Left renal pelvis (tissue), 4 donors: ENCODE results near the gene DYNC2I2. TPM values are rescaled to one million over a fixed set of nuclear protein-coding genes. Genes with fewer than 3 reads are reported as not detected.
"Not testable (repeated sequence)": the region's sequence is repeated elsewhere in the genome, so short reads cannot be mapped to it uniquely, and the experiment has no call there.

Source experiments
- DNase-seq, 4 donors: peaks; one replicate each; pipeline ENCODE4 v3.0.0-alpha.2; 2013; ENCODE audit warnings: low read depth in 4 of 4, low spot score in 3 of 4
- polyA plus RNA-seq, 4 donors: library from polyadenylated mRNA; unstranded; fragments of 120-200 nt; gene quantifications; one replicate each; pipeline ENCODE4 v1.2.1, GENCODE V29; 2013; ENCODE audit not compliant: insufficient read length in 4 of 4

DYNC2I2 gene
- polyA plus RNA-seq, 4 donors = 36.2 to 84.6 (median 56.2) TPM

DNA sequence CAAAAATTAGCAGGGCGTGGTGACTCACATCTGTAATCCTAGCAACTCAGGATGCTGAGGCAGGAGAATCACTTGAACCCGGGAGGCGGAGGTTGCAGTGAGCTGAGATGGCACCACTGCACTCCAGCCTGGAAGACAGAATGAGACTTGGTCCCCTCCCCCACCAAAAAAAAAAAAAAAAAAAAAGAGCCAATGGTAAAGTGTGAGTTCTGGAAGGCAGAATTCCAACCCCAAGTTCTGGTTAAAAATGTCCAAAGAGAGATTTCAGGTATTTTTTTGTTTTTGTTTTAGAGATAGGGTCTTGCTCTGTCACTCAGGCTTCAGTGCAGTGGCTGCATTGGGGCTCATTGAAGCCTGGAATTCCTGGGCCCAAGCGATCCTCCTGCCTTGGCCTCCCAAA is 30.8 kb upstream of the DYNC2I2 start:
- DNase-seq = no peak

DNA sequence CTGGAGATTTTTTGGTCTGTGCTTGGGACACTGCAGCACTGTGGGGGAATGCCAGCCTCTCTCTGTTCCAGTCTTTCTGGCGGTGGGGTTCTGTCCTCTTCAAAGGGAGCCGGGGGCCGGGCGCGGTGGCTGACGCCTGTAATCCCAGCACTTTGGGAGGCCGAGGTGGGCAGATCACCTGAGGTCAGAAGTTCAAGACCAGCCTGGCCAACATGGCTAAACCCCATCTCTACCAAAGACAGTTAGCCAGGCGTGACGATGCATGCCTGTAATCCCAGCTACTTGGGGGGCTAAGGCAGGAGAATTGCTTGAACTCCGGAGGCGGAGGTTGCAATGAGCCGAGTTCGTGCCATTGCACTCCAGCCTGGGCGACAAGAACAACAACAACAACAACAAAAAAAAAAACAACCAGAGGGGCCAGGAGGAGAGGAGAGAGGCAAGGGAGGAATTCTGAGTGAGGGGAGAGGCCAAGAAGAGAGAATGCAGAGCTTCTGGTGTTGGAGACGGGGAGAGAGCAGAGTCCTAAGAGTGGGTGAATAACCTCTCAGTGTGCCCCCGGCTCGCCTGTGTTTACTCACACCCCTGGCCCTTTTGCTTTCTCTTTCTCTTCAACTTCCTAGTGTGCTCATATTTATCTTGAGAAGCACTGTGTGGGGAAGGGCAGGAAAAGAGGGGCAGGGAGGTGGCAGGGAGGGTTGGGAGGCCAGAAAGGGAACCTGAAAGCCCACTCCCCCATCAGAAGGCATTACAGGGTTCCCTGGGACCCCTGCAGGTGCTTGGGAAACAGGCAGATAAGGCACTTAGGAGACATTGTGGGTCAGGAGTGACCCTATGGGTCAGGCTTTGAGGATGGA is 29.2 kb upstream of the DYNC2I2 start:
- no peak for DNase-seq

DNA sequence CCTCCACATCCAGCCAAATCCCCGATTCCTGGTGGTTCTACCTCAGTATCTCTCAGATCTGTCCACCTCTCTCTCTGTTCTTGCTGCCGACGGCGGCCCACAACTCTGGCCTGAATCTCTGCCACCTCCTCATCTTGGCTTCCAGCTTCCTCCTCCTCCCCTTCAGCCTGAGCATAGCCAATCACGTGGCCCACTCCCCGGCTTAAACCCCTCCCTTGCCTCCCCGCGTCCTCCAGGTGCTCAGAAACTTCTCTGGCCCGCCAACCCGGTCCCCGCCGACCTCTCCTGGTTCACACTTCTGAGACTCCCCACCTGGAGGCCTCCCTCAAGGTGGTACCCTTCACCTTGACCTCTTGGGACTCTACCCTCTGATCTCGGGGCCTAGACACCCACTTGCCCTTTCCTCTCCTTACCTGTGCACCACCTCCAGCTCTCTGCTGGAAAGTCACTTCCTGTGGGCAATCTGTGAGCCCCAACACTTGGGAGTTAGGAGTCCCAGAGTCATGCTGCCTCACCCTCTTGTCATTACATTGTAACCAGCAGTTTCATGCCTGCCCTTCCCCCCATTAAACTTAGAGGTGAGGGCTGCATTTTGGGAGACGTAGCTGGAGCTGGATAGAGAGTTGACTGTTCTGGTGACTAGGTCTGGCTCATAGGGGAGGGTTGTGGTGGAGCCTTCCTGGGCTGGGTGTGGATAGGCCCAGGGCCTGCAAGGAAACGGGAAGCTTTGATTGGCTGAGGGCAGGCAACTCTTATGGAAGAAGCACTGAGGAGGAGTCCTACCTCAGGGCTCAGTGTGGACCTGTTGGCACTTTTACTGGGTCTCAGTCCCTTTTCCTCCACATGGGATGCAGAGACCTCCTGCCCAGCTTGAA is 27.9 kb upstream of the DYNC2I2 start:
- DNase-seq = no peak

DNA sequence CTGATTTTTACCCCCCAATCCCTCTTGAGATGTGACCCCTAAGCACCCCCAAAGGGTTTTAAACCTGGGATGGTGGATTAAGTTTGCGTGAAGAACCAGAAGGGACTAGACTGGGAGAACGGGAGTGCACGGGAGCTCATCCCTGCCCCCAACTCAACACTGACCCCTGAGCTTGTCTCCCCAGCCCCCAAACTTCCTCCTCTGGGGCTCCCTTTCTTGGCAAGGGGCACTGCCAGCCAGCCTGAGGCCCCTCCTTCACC is 27.3 kb upstream of the DYNC2I2 start:
- DNase-seq = no peak

DNA sequence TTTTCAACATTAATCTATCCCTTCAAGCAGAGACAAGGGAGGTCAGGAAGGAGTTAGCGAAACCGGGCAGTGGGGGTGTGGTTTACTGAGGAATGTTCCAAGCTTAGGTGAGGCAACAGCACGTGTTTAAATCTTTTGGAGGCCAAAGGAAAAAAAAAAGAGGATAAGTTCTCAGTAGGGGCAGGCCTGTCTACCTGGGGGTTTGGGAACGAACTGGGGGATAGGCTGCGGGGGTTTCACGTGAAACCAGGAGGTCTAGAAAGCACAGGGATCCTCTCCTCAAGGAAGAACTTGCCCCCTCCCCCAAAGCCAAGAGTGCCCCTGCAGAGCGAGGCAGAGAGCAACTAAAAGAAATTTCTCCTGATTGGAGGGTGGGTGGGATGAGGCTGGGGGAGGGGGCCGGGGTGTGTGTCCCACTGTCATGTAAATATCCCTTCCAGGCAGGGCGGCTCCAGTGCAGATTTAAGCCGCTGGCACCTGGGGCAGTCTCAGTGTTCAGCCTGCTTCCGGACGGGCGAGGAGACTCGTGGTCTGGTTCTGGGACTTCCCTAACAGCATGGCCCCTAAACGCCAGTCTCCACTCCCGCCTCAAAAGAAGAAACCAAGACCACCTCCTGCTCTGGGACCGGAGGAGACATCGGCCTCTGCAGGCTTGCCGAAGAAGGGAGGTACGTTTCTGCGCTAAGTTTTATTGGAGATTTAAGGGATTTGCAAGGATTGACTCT is 26.9 kb upstream of the DYNC2I2 start:
- no peak for DNase-seq

DNA sequence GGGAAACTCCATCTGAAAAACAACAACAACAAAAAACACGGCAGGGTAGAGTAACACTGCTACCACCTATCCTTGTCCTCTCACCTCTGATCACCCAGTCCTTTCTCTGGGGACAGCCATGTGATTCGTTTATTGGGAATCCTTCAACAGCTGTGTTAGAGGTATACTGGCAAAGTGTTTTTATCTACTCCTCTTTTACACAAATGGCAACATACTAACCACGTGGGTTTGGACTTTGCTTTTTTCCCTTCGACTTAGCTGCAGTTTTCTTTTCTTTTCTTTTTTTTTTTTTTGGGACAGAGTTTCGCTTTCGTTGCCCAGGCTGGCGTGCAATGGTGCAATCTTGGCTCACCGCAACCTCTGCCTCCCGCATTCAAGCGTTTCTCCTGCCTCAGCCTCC is 21.1 kb upstream of the DYNC2I2 start:
- DNase-seq = no peak

DNA sequence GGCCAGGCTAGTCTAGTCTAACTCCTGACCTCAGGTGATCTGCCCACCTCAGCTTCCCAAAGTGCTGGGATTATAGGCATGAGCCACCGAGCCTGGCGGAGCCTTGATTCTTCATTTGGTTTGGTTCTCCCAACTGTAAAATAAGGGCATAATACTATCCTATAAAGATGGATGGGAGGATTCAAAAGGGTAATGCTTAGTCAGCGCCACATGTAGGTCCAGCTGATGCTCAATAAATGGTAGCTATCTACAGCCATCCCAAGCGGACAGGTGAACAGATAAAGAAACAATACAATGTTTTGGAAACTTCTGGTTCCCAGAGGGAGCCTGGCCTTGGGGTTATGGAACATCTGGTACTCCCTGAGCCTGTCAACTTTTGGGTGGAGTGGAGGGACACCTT is 18.7 kb upstream of the DYNC2I2 start:
- DNase-seq = no peak

DNA sequence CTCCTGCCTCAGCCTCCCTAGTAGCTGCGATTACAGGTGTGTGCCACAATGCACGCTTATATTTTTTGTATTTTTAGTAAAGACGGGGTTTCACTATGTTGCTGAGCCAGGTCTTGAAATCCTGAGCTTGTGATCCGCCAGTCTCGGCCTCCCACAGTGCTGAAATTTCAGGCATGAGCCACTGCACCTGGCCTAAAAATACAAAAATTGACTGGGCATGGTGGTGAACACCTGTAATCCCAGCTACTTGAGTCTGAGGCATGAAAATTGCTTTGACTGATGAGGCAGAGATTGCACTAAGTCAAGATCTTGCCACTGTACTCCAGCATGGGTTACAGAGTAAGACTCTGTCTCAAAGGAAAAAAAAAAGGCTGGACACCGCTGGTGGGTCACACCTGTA is 13.1 kb upstream of the DYNC2I2 start:
- no peak for DNase-seq

DNA sequence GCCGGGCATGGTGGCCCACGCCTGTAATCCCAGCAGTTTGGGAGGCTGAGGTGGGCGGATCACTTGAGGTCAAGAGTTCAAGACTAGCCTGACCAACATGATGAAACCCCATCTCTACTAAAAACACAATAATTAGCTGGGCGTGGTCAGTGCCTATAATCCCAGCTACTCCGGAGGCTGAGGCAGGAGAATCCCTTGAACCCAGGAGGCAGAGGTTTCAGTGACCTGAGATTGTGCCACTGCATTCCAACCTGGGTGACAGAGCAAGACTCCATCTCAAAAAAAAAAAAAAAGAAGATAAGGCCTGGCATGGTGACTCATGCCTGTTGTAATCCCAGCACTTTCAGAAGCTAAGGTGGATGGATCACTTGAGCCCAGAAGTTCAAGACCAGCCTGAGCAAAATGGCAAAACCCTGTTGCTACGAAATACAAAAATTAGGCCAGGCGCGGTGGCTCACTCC is 9.9 kb upstream of the DYNC2I2 start:
- not testable (repeated sequence) for DNase-seq

DNA sequence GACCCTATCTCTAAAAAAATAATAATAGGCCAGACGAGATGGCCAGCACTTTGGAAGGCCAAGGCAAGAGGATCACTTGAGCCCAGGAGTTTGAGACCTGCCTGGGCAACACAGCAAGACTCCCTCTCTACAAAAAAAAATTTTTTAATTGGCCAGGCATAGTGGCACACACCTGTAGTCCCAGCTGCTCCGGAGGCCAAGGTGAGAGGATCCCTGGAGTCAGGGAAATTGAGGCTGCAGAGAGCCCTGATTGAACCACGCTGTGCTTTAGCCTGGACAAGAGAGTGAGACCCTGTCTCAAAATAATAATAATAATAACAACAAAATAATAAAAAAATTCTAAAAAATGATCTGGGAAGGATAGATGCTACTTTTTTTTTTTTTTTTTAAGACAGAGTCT is 1.1 kb upstream of the DYNC2I2 start:
- no peak for DNase-seq

DNA sequence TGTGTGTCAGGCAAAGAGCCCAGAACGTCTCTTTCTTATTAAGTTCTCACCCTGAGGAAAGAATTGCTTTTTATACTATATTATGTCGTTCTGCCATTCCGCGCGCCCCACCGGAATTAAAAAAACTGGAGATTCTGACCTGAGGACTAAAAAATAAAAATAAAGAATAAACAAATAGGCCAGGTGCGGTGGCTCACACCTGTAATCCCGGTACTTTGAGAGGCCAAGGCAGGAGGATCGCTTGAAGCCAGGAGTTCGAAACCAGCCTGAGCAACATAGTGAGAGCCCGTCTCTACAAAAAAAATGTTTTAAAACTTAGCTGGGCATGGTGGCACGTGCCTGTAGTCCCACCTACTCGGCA is 677 bp upstream of the DYNC2I2 start:
- no peak for DNase-seq

DNA sequence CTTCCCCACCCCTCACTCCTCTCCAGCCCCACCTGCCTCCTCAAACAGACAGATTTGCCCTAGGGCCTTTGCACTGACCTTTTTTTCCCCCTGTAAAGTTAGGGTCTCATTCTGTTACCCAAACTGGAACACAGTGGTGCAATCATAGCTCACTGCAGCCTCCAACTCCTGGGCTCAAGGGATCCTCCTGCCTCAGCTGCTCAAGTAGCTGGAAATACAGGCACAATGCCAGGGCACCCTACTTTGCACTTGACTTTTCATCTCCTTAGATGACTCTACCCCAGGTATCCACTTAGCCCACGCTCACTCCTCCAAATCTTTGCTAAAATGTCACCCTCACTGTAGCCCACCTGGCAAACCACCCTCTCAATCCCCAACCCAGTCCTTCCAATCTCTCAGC is 2.2 kb downstream of the DYNC2I2 start:
- no peak for DNase-seq

DNA sequence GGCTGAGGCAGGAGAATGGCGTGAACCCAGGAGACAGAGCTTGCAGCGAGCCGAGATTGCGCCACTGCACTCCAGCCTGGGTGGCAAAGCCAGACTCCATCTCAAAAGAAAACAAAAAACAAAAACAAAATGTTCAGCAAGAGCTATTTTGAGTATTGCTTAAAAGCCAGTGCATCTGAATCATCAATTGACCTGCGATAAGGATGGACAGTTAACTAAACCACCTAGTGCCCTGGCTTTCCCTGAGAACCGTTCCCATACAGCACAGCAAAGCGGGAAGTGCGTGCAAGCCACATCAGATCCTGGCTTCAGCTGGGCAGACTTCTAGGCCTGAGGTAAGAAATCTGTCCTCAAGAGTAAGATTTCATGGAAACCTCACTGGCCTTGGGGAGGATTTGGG is 2.7 kb downstream of the DYNC2I2 start:
- DNase-seq = no peak

DNA sequence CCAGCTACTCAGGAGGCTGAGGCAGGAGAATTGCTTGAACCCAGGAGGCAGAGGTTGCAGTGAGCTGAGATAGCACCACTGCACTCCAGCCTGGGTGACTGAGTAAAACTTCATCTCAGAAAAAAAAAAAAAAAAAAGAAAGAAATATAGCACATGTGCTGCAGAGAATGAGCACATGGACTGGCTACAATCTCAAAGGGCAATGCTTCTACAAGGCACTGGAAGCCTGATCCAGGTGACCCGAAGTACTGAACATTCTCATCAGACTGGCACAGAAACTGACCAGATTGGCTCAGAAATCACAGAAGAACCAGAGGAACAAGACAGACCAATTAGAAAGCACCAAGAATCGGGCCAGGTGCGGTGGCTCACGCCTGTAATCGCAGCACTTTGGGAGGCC is 4.8 kb downstream of the DYNC2I2 start:
- DNase-seq = no peak

DNA sequence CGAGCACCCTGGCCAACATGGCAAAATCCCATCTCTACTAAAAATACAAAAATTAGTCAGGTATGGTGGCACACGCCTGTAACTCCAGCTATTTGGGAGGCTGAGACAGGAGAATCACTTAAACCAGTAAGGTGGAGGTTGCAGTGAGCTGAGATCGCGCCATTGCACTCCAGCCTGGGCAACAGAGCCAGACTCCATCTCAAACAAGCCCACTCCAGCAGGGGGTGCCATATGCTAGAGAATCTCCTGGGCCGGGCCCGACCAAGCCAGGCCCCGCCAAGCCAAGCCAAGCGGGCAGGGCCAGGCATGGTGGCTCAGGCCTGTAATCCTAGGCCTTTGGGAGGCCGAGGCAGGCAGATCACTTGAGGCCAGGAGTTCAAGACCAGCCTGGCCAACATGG is 8.4 kb downstream of the DYNC2I2 start:
- not testable (repeated sequence) for DNase-seq

DNA sequence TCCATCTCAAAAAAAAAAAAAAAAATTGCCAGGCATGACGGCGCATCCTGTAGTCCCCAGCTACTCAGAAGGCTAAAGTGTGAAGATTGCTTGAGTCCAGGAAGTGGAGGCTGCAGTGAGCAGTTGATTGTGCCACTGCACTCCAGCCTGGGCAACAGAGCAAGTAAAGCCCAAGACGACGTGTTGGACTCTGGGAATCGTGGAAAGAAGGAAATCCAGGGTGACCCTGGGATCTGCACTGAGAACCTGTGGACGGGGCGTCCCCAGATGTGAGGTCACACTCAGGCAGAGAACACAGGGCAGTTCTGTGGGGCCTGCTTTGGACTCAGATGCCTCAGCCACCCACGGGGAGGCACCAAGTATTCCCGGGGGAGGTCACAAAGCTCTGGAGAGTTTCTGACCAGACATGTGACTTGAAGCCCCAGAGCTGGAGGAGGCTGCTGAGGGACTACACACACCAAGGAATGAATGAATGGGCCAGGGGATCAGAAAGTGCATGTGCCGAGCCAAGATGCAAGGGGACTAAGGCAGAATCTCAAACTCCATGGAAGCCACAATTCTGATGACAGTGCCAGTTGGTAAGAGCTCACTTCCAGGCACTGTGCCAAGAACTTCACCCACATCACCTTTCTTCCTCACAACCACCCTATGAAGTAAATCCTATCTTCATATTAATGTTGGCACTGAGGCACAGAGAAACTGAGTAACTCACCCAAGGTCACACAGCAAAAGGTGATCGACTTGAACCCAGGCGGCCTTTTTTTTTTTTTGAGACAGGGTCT is 12.9 kb downstream of the DYNC2I2 start:
- no peak for DNase-seq

DNA sequence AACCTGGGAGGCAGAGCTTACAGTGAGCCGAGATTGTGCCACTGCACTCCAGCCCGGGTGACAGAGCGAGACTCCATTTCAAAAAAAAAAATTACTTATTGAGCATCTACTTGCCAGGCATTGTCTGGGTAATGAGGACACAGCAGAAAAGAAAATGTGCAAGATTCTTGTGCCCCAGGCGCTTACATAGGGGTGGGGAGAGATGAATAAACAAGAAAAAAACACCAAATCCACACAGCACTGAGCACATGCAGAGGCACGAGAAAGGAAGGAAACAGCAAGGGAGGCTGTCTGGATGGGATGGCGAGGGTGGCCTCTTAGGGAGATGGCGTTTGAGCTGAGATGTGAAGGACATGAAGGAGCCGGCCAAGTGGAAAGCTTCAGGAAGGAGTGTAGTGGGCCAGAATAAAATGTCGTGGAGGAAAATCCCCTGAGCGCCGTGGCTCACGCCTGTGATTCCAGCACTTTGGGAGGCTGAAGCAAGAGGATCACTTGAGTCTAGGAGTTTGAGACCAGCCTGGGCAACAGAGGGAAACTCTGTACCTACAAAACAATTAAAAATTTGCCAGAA is 13.9 kb downstream of the DYNC2I2 start:
- no peak for DNase-seq

DNA sequence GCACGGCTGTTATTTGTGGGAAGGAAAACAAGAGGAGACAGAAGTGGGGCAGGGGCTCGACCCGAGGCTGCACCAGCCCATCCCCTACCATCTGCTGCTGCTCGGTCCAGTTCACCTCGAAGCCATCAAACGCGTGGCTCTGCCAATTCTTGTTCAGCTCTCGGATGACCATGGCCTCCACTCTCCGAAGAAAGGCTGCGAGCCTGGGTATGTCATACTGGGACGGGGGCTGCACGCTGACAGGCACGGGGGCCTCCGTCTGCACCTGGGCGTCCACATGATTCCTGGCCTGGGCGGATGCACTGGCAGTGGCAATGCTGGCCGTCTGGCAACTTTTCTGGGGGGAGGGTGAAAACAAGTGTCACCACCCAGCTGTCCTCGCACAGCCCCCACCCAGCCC is 16.0 kb downstream of the DYNC2I2 start:
- no peak for DNase-seq

DNA sequence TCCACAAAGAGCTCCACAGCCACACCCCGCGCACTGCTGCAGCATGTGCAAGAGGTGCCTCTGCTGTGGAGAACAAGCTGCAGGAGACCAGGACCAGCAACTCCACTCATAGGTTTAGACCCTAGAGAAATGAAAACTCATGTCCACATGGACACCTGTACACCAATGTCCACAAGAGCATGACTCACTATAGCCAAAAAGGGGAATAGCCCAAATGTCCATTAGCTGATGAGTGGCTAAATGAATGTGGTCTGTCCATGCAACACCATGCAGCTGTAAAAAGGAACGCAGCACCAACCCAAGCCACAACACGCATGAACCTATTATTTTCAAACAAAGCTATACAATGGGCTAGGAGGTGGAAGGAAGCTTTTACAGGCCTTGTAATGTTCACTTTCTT is 18.1 kb downstream of the DYNC2I2 start:
- no peak for DNase-seq

DNA sequence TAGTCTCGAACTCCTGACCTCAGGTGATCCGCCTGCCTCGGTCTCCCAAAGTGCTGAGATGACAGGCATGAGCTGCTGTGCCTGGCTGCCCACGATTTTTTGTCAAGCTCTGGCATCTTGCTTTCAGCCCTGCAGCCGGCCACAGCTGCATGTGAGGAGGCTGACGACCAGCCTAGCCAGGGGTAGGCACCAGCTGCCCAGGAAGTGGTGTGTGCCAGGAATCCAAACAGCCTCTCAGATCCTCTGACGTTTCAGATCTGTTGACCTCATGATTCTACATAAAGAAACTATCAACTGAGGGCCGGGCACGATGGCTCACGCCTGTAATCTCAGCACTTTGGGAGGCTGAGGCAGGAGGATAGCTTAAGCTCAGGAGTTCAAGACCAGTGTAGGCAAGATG is 19.0 kb downstream of the DYNC2I2 start:
- DNase-seq = no peak
